Ovary (tissue), 9 donors: ENCODE data around the gene CDK3. TPM values are rescaled to one million over a fixed set of nuclear protein-coding genes. Genes with fewer than 3 reads are reported as not detected.
"Not testable (repeated sequence)": the region's sequence is repeated elsewhere in the genome, so short reads cannot be mapped to it uniquely, and the experiment has no call there.

ENCODE experiments used
- DNase-seq, 5 donors: peaks; one replicate each; pipeline ENCODE4 v3.0.0-alpha.2; 2019 to 2020
- H3K27ac ChIP-seq, 2 donors: fragments of 200-600 bp; one replicate each; pipeline versions ENCODE4 v1.5.1 to v1.8.0; 2019 to 2022
- H3K27me3 ChIP-seq: fragments of 200-600 bp; one replicate; pipeline ENCODE4 v1.8.0; 2022
- H3K36me3 ChIP-seq: fragments of 200-600 bp; sonication (generic); one replicate; pipeline ENCODE4 v1.5.1; 2019
- H3K4me1 ChIP-seq: one replicate; pipeline ENCODE4 v1.8.1; 2013; ENCODE audit warnings: mild to moderate bottlenecking, moderate library complexity; ENCODE audit not compliant: insufficient read depth
- H3K4me3 ChIP-seq: fragments of 200-600 bp; sonication (generic); one replicate; pipeline ENCODE4 v1.5.1; 2017
- H3K9me3 ChIP-seq, 2 donors: fragments of 200-600 bp in 1 of 2; sonication (generic) in 1 of 2; one replicate each; pipeline versions ENCODE4 v1.5.1 to v1.8.1; 2013 to 2019; ENCODE audit warnings: mild to moderate bottlenecking in 1 of 2, moderate library complexity in 1 of 2
- CTCF ChIP-seq, 3 donors: fragments of 450-650 bp in 2 of 3; fragments of 200-600 bp in 1 of 3; IDR thresholded peaks; one replicate each; pipeline versions ENCODE4 v1.5.1 to v1.8.0; 2016 to 2022; ENCODE audit warnings: antibody characterized with exemption in 3 of 3, mild to moderate bottlenecking in 1 of 3
- EP300 ChIP-seq: sonication (generic); formaldehyde crosslinking; IDR thresholded peaks from one replicate; pipeline ENCODE4 v1.6.1; 2017; ENCODE audit warnings: antibody characterized with exemption
- POLR2A ChIP-seq: fragments of 450-650 bp; IDR thresholded peaks from one replicate; pipeline ENCODE4 v1.6.1; 2017; ENCODE audit warnings: antibody characterized with exemption, mild to moderate bottlenecking, moderate library complexity
- WGBS, 3 donors: extraction: QIAGEN DNeasy Blood & Tissue Kit in 1 of 3; methylation state at CpG; one replicate each; pipeline versions ENCODE4 v1.1.5 to v1.1.7; 2013 to 2017; 5-methylcytosine and 5-hydroxymethylcytosine counted together
- intact Hi-C, 4 donors: fragments of 100-400 bp; cut with DNase I; formaldehyde crosslinking; loops; one replicate each; pipeline versions ENCODE4 v1.11.0 to v1.15.1; 2022 to 2023
- polyA plus RNA-seq, 2 donors: library from polyadenylated mRNA; stranded (reverse); fragments of 200-250 nt in 1 of 2; fragments of 350-450 nt in 1 of 2; fragmentation: Illumina TruSeq in 1 of 2; extraction: RNeasy Lipid Tissue Mini Kit (QIAGEN cat#74804) in 1 of 2; gene quantifications; one replicate each; pipeline ENCODE4 v1.2.3, GENCODE V29; 2013 to 2014
- total RNA-seq, 7 donors: library from RNA; depleted of rRNA in 2 of 7; stranded (reverse); fragments of >200 nt in 2 of 7; fragmentation: NEBNext Ultra II Directional in 3 of 7; extraction: Animal tissue kit (Norgen Biotek cat#: 25700) in 3 of 7; gene quantifications; one replicate each; pipeline versions ENCODE4 v1.1.0 to v1.2.4, GENCODE V29; 2016 to 2023
- donor health status: DM: no; HTN: no; CAD: no; lungs with moderate emphysema.
- donor health status: DM: no; HTN: no; CAD: no.
- donor health status: Bipolar disorder and iron deficiency.
- donor health status: DM: yes; HTN: yes; CAD: no.
- donor health status: DM: no; HTN: no; CAD: no.
- donor health status: DM: yes; HTN: yes; CAD: no.

CDK3 gene
- total and polyA plus RNA-seq, 9 donors = 1.3 to 10.8 (median 5.5) TPM

GRCh38 chr17:76038050-76038449, 37.4 kb downstream of the CDK3 start:
- Histone ChIP-seq H3K36me3 (no peaks in the 10 kb centered on the region), H3K4me1 (peaks cover 12% of the 10 kb centered on the region), H3K27ac (no peak overlapping the region), H3K27me3 (no peaks in the 10 kb centered on the region), H3K4me3 (no peak overlapping the region), H3K9me3 (no peaks in the 10 kb centered on the region)
- intact Hi-C loops = no loop called here
- WGBS, 3 donors = 67 to 75% (median 69%) methylated on average over 3 of the region's 3 CpGs
- no peak for TF ChIP-seq EP300
- no peak for TF ChIP-seq CTCF (IDR thresholded peaks at IDR 0.05)
- no peak for TF ChIP-seq POLR2A
- peak in 1 of 5 donors; percentile 16 for DNase-seq

- DNase-seq = peak in 1 of 5 donors; percentile 13
Measured at GRCh38 chr17:76039121-76039520, 38.5 kb downstream of the CDK3 start.

GRCh38 chr17:76040376-76040775, 39.7 kb downstream of the CDK3 start:
- Histone ChIP-seq H3K36me3 (no peaks in the 10 kb centered on the region), H3K4me1 (peaks cover 7% of the 10 kb centered on the region), H3K4me3 (no peak overlapping the region), H3K9me3 (no peaks in the 10 kb centered on the region), H3K27ac (no peak overlapping the region), H3K27me3 (no peaks in the 10 kb centered on the region)
- intact Hi-C loops = no loop called here
- TF ChIP-seq CTCF (IDR thresholded peaks at IDR 0.05) = no peak
- no peak for TF ChIP-seq EP300
- TF ChIP-seq POLR2A = no peak
- 60 to 67% (median 67%) methylated on average over 6 of the region's 6 CpGs for WGBS, 3 donors
- DNase-seq = peak in 1 of 5 donors; percentile 16

More at GRCh38 chr17:76039121-76039520, 38.5 kb downstream of the CDK3 start:
- no peak for TF ChIP-seq EP300
- no peak for TF ChIP-seq POLR2A
- TF ChIP-seq CTCF (IDR thresholded peaks at IDR 0.05) = no peak
- intact Hi-C loops = no loop called here
- Histone ChIP-seq H3K9me3 (no peaks in the 10 kb centered on the region), H3K4me1 (peaks cover 9% of the 10 kb centered on the region), H3K4me3 (no peak overlapping the region), H3K27ac (no peak overlapping the region), H3K27me3 (no peaks in the 10 kb centered on the region), H3K36me3 (no peaks in the 10 kb centered on the region)
- 64 to 67% (median 66%) methylated on average over 6 of the region's 6 CpGs for WGBS, 3 donors

GRCh38 chr17:76042868-76043267, 42.2 kb downstream of the CDK3 start:
- H3K27ac ChIP-seq, H3K36me3 ChIP-seq, H3K4me1 ChIP-seq, intact Hi-C loops, H3K9me3 ChIP-seq, H3K27me3 ChIP-seq, DNase-seq, H3K4me3 ChIP-seq: not testable (repeated sequence)
- WGBS, 3 donors = 96 to 98% (median 96%) methylated on average over 3 of the region's 3 CpGs

- H3K27ac ChIP-seq, H3K9me3 ChIP-seq, DNase-seq, H3K4me1 ChIP-seq, intact Hi-C loops, H3K27me3 ChIP-seq, H3K36me3 ChIP-seq, H3K4me3 ChIP-seq: not testable (repeated sequence)
- WGBS, 3 donors = 70 to 74% (median 71%) methylated on average over 11 of the region's 11 CpGs
Measured at GRCh38 chr17:76044475-76045007, 43.9 kb downstream of the CDK3 start.
